Neural cell (in vitro differentiated cells): Measurements from ENCODE around the gene SHISA5. TPM values are rescaled to one million over a fixed set of nuclear protein-coding genes. Genes with fewer than 3 reads are reported as not detected.

Experiments
- H2AFZ ChIP-seq: fragments of 200-600, 300-800 bp; sonication (generic), shearing (Covaris generic); 2 replicates; pipeline ENCODE4 v1.6.0; 2014; ENCODE audit warnings: low read depth, mild to moderate bottlenecking, antibody characterized with exemption, low read length, moderate library complexity
- H3F3A ChIP-seq: fragments of 200-600 bp; shearing (Covaris generic); 2 replicates; pipeline ENCODE4 v1.6.1; 2016; ENCODE audit warnings: mild to moderate bottlenecking, moderate library complexity, mixed read lengths, antibody characterized with exemption, low read length; ENCODE audit not compliant: insufficient read depth, poor library complexity, severe bottlenecking
- H3K27ac ChIP-seq: fragments of 200-600, 300-800 bp; sonication (generic), shearing (Covaris generic); 2 replicates; pipeline ENCODE4 v1.5.1; 2014; ENCODE audit warnings: mild to moderate bottlenecking, low read length, moderate library complexity
- H3K27me3 ChIP-seq: fragments of 300-800, 200-600 bp; sonication (generic), shearing (Covaris generic); 2 replicates; pipeline ENCODE4 v1.6.0; 2014; ENCODE audit warnings: mild to moderate bottlenecking, low read depth, low read length, moderate library complexity; ENCODE audit not compliant: insufficient read depth
- H3K36me3 ChIP-seq: fragments of 300-800, 200-600 bp; sonication (generic), shearing (Covaris generic); 2 replicates; pipeline ENCODE4 v1.5.1; 2014; ENCODE audit warnings: mild to moderate bottlenecking, antibody characterized with exemption, low read length, moderate library complexity; ENCODE audit not compliant: insufficient read depth
- H3K4me2 ChIP-seq: fragments of 300-800, 200-600 bp; sonication (generic), shearing (Covaris generic); 2 replicates; pipeline ENCODE4 v1.6.0; 2014; ENCODE audit warnings: mild to moderate bottlenecking, low read length
- H3K4me3 ChIP-seq: fragments of 300-800, 200-600 bp; sonication (generic), shearing (Covaris generic); 2 replicates; pipeline ENCODE4 v1.5.1; 2014; ENCODE audit warnings: mild to moderate bottlenecking, low read length, moderate library complexity
- H3K79me2 ChIP-seq: fragments of 200-600 bp; shearing (Covaris generic); replicated peaks from 2 replicates; pipeline ENCODE4 v1.6.0; 2014; ENCODE audit warnings: mild to moderate bottlenecking, low read length, moderate library complexity; ENCODE audit not compliant: insufficient read depth
- H3K9ac ChIP-seq: fragments of 300-800, 200-600 bp; sonication (generic), shearing (Covaris generic); 2 replicates; pipeline ENCODE4 v1.6.1; 2016; ENCODE audit warnings: mild to moderate bottlenecking, low read length, mixed read lengths
- H3K9me2 ChIP-seq: fragments of 200-600 bp; shearing (Covaris generic); 2 replicates; pipeline ENCODE4 v1.6.1; 2016; ENCODE audit warnings: mild to moderate bottlenecking, low read length, mixed read lengths; ENCODE audit not compliant: insufficient read depth
- H3K9me3 ChIP-seq: fragments of 200-600, 300-800 bp; sonication (generic), shearing (Covaris generic); 2 replicates; pipeline ENCODE4 v1.6.1; 2016; ENCODE audit warnings: mild to moderate bottlenecking, mixed run types, low read length, moderate library complexity, mixed read lengths
- H4K20me1 ChIP-seq: fragments of 200-600 bp; shearing (Covaris generic); 2 replicates; pipeline ENCODE4 v1.6.1; 2016; ENCODE audit warnings: mild to moderate bottlenecking, mixed run types; ENCODE audit not compliant: insufficient read depth
- EP300 ChIP-seq: fragments of 450-650 bp; conservative IDR thresholded peaks from 2 replicates; pipeline ENCODE4 v1.6.1; 2014; ENCODE audit warnings: antibody characterized with exemption, mild to moderate bottlenecking, moderate library complexity; ENCODE audit not compliant: poor library complexity, severe bottlenecking
- EZH2 ChIP-seq: fragments of 200-600, 300-800 bp; shearing (Covaris generic), sonication (generic); IDR thresholded peaks from 2 replicates; pipeline ENCODE4 v1.6.1; 2014; ENCODE audit warnings: antibody characterized with exemption, low read length, borderline replicate concordance, mild to moderate bottlenecking; ENCODE audit not compliant: insufficient read depth, poor library complexity, severe bottlenecking
- MXI1 ChIP-seq: fragments of 450-650 bp; conservative IDR thresholded peaks from 2 replicates; pipeline ENCODE4 v1.6.1; 2014; ENCODE audit warnings: antibody characterized with exemption, mild to moderate bottlenecking; ENCODE audit not compliant: poor library complexity, severe bottlenecking
- POLR2AphosphoS5 ChIP-seq: IDR thresholded peaks from 2 replicates; pipeline ENCODE4 v1.6.1; 2012
- RAD21 ChIP-seq: fragments of 450-650 bp; conservative IDR thresholded peaks from 2 replicates; pipeline ENCODE4 v1.6.1; 2014; ENCODE audit warnings: antibody characterized with exemption, mild to moderate bottlenecking, moderate library complexity
- SMC3 ChIP-seq: fragments of 450-650 bp; conservative IDR thresholded peaks from 2 replicates; pipeline ENCODE4 v1.6.1; 2014; ENCODE audit warnings: antibody characterized with exemption, mild to moderate bottlenecking, moderate library complexity; ENCODE audit not compliant: poor library complexity
- TAF1 ChIP-seq: IDR thresholded peaks from 2 replicates; pipeline ENCODE4 v1.6.1; 2012; ENCODE audit warnings: low read depth
- polyA plus RNA-seq: library from polyadenylated mRNA; depleted of rRNA; stranded (reverse); fragments of >200 nt; gene quantifications from 2 replicates; pipeline ENCODE4 v1.2.3, GENCODE V29; 2014
- TF ChIP-seq, protein P1 (sequence below): IDR thresholded peaks from 2 replicates; pipeline ENCODE4 v1.6.1; 2012; ENCODE audit warnings: borderline replicate concordance
- TF ChIP-seq, protein P2 (sequence below): fragments of 450-650 bp; IDR thresholded peaks from 2 replicates; pipeline ENCODE4 v1.5.1; 2014; ENCODE audit warnings: antibody characterized with exemption, mild to moderate bottlenecking, moderate library complexity; ENCODE audit not compliant: poor library complexity, severe bottlenecking

Gene SHISA5
- polyA plus RNA-seq, 1 donor from 2014 or later: 121 TPM

GRCh38 chr3:48420561-48420960 lies 83.4 kb downstream of the SHISA5 start:
- peaks cover 30% of the 10 kb centered on the region for H3K79me2 ChIP-seq
- H3K4me2 ChIP-seq: no peak overlapping the region
- H3K4me3 ChIP-seq: no peak overlapping the region
- no peaks in the 10 kb centered on the region for H3K36me3 ChIP-seq
- H3K27ac ChIP-seq: no peak overlapping the region
- no peak overlapping the region for H3K9ac ChIP-seq
- no peak overlapping the region for H2AFZ ChIP-seq
- H4K20me1 ChIP-seq: peaks cover 3% of the 10 kb centered on the region
- no peaks in the 10 kb centered on the region for H3K27me3 ChIP-seq
- no peaks in the 10 kb centered on the region for H3K9me2 ChIP-seq
- no peaks in the 10 kb centered on the region for H3K9me3 ChIP-seq
- TF ChIP-seq TAF1 (no peak), SMC3 (no peak), POLR2AphosphoS5 (no peak), RAD21 (no peak), EP300 (no peak), EZH2 (no peak), MXI1 (no peak)
- TF ChIP-seq, protein P1, sequence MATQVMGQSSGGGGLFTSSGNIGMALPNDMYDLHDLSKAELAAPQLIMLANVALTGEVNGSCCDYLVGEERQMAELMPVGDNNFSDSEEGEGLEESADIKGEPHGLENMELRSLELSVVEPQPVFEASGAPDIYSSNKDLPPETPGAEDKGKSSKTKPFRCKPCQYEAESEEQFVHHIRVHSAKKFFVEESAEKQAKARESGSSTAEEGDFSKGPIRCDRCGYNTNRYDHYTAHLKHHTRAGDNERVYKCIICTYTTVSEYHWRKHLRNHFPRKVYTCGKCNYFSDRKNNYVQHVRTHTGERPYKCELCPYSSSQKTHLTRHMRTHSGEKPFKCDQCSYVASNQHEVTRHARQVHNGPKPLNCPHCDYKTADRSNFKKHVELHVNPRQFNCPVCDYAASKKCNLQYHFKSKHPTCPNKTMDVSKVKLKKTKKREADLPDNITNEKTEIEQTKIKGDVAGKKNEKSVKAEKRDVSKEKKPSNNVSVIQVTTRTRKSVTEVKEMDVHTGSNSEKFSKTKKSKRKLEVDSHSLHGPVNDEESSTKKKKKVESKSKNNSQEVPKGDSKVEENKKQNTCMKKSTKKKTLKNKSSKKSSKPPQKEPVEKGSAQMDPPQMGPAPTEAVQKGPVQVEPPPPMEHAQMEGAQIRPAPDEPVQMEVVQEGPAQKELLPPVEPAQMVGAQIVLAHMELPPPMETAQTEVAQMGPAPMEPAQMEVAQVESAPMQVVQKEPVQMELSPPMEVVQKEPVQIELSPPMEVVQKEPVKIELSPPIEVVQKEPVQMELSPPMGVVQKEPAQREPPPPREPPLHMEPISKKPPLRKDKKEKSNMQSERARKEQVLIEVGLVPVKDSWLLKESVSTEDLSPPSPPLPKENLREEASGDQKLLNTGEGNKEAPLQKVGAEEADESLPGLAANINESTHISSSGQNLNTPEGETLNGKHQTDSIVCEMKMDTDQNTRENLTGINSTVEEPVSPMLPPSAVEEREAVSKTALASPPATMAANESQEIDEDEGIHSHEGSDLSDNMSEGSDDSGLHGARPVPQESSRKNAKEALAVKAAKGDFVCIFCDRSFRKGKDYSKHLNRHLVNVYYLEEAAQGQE: no peak
- TF ChIP-seq, protein P2, sequence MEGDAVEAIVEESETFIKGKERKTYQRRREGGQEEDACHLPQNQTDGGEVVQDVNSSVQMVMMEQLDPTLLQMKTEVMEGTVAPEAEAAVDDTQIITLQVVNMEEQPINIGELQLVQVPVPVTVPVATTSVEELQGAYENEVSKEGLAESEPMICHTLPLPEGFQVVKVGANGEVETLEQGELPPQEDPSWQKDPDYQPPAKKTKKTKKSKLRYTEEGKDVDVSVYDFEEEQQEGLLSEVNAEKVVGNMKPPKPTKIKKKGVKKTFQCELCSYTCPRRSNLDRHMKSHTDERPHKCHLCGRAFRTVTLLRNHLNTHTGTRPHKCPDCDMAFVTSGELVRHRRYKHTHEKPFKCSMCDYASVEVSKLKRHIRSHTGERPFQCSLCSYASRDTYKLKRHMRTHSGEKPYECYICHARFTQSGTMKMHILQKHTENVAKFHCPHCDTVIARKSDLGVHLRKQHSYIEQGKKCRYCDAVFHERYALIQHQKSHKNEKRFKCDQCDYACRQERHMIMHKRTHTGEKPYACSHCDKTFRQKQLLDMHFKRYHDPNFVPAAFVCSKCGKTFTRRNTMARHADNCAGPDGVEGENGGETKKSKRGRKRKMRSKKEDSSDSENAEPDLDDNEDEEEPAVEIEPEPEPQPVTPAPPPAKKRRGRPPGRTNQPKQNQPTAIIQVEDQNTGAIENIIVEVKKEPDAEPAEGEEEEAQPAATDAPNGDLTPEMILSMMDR: no peak
- H3F3A ChIP-seq: no peaks in the 10 kb centered on the region

DNA sequence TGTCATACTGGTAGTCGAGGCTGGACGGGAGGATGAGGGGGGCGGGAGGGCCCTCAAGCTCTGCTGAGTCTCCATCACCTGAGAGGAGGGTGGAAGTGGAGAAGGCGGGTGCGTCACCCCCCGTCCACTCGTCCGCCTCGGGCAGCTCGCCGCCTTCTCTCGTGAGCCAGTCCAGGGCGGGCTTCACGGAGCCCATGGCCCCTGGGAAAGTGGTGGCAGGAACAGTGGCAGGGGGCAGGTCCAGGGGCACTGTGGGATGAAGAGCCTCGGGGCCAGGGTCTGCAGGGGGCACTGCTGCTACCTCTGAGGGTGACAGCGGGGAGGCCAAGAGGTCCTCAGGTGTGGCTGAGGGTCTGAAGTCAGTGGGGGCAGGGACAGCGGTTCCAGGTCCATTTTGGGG lies 84.4 kb downstream of the SHISA5 start:
- H3K9me2 ChIP-seq: no peaks in the 10 kb centered on the region
- H4K20me1 ChIP-seq: peaks cover 3% of the 10 kb centered on the region
- TF ChIP-seq, protein P2: no peak
- no peak for TF ChIP-seq MXI1
- no peak for TF ChIP-seq POLR2AphosphoS5
- TF ChIP-seq, protein P1: no peak
- TF ChIP-seq RAD21: no peak
- no peak for TF ChIP-seq EP300
- TF ChIP-seq EZH2: no peak
- TF ChIP-seq SMC3: no peak
- no peak for TF ChIP-seq TAF1
- no peak overlapping the region for H2AFZ ChIP-seq
- no peaks in the 10 kb centered on the region for H3F3A ChIP-seq
- H3K27me3 ChIP-seq: no peaks in the 10 kb centered on the region
- H3K79me2 ChIP-seq: peaks cover 21% of the 10 kb centered on the region
- no peak overlapping the region for H3K9ac ChIP-seq
- H3K9me3 ChIP-seq: no peaks in the 10 kb centered on the region
- H3K36me3 ChIP-seq: no peaks in the 10 kb centered on the region
- H3K4me3 ChIP-seq: no peak overlapping the region
- H3K4me2 ChIP-seq: no peak overlapping the region
- H3K27ac ChIP-seq: no peak overlapping the region
